Measurements from ENCODE around the gene PSMC3. TPM values are rescaled to one million over a fixed set of nuclear protein-coding genes. Genes with fewer than 3 reads are reported as not detected.

The PSMC3 gene
- total and polyA plus RNA-seq, 10 donors: 59.7 to 105 (median 71.7) TPM

GRCh38 chr11:47406896-47407745 lies 19.1 kb downstream of the PSMC3 start:
- DNase-seq: no peak
- no peaks in the 10 kb centered on the region for H3K9me3 ChIP-seq
- intact Hi-C loops (cut with DNase I; ENCODE audit: low total_unique reads): no loop called here
- WGBS, 5 donors: 41 to 56% (median 49%) methylated on average over 12 of the region's 12 CpGs
- TF ChIP-seq POLR2AphosphoS5 (IDR thresholded peaks at IDR 0.05) (peak in 1 of 3 donors; percentile 59), POLR2A (IDR thresholded peaks at IDR 0.05) (no peak)
- TF ChIP-seq, protein P1, sequence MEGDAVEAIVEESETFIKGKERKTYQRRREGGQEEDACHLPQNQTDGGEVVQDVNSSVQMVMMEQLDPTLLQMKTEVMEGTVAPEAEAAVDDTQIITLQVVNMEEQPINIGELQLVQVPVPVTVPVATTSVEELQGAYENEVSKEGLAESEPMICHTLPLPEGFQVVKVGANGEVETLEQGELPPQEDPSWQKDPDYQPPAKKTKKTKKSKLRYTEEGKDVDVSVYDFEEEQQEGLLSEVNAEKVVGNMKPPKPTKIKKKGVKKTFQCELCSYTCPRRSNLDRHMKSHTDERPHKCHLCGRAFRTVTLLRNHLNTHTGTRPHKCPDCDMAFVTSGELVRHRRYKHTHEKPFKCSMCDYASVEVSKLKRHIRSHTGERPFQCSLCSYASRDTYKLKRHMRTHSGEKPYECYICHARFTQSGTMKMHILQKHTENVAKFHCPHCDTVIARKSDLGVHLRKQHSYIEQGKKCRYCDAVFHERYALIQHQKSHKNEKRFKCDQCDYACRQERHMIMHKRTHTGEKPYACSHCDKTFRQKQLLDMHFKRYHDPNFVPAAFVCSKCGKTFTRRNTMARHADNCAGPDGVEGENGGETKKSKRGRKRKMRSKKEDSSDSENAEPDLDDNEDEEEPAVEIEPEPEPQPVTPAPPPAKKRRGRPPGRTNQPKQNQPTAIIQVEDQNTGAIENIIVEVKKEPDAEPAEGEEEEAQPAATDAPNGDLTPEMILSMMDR (IDR thresholded peaks at IDR 0.05 in 8 of 11, conservative IDR thresholded peaks at IDR 0.05 in 3 of 11): peak in 1 of 11 experiments; percentile 11
- peaks cover 0 to 20% (median 2%) of the 10 kb centered on the region in 6 donors for H3K36me3 ChIP-seq
- H3K4me3 ChIP-seq: peak overlapping the region; percentile 38 to 84 (median 54)
- H3K27me3 ChIP-seq (replicated peaks in 1 of 7): no peaks in the 10 kb centered on the region
- peaks cover 19 to 71% (median 45%) of the 10 kb centered on the region in 6 donors for H3K4me1 ChIP-seq
- H3K27ac ChIP-seq: peak overlapping the region; percentile 88 to 96 (median 94)

- Histone ChIP-seq H3K27ac (peak overlapping the region in 3 of 8 donors; percentile 15 to 53 (median 45)), H3K4me3 (no peak overlapping the region), H3K36me3 (no peaks in the 10 kb centered on the region), H3K4me1 (peaks cover 27 to 68% (median 47%) of the 10 kb centered on the region in 6 donors), H3K9me3 (no peaks in the 10 kb centered on the region), H3K27me3 (replicated peaks in 1 of 7) (no peaks in the 10 kb centered on the region)
- intact Hi-C loops (cut with DNase I; ENCODE audit: low total_unique reads): no loop called here
- 63 to 82% (median 74%) methylated on average over 3 of the region's 3 CpGs for WGBS, 5 donors
- peak; percentile 28 for DNase-seq
- TF ChIP-seq POLR2AphosphoS5 (IDR thresholded peaks at IDR 0.05) (no peak), POLR2A (IDR thresholded peaks at IDR 0.05) (no peak)
- TF ChIP-seq, protein P1 (IDR thresholded peaks at IDR 0.05 in 8 of 11, conservative IDR thresholded peaks at IDR 0.05 in 3 of 11): no peak
Measured at GRCh38 chr11:47403571-47403970, 22.7 kb downstream of the PSMC3 start.

- no peaks in the 10 kb centered on the region for H3K36me3 ChIP-seq
- TF ChIP-seq POLR2A (IDR thresholded peaks at IDR 0.05) (no peak), POLR2AphosphoS5 (IDR thresholded peaks at IDR 0.05) (no peak)
- TF ChIP-seq, protein P1 (IDR thresholded peaks at IDR 0.05 in 8 of 11, conservative IDR thresholded peaks at IDR 0.05 in 3 of 11): no peak
- H3K4me3 ChIP-seq: no peak overlapping the region
- intact Hi-C loops (cut with DNase I; ENCODE audit: low total_unique reads): no loop called here
- peaks cover 27 to 72% (median 50%) of the 10 kb centered on the region in 6 donors for H3K4me1 ChIP-seq
- peak; percentile 75 for DNase-seq
- WGBS, 5 donors: 41 to 80% (median 50%) methylated on average over 4 of the region's 4 CpGs
- no peaks in the 10 kb centered on the region for H3K9me3 ChIP-seq
- peak overlapping the region in 3 of 8 donors; percentile 15 to 53 (median 45) for H3K27ac ChIP-seq
- no peaks in the 10 kb centered on the region for H3K27me3 ChIP-seq (replicated peaks in 1 of 7)
Measured at GRCh38 chr11:47403135-47403534, 23.1 kb downstream of the PSMC3 start.

DNA sequence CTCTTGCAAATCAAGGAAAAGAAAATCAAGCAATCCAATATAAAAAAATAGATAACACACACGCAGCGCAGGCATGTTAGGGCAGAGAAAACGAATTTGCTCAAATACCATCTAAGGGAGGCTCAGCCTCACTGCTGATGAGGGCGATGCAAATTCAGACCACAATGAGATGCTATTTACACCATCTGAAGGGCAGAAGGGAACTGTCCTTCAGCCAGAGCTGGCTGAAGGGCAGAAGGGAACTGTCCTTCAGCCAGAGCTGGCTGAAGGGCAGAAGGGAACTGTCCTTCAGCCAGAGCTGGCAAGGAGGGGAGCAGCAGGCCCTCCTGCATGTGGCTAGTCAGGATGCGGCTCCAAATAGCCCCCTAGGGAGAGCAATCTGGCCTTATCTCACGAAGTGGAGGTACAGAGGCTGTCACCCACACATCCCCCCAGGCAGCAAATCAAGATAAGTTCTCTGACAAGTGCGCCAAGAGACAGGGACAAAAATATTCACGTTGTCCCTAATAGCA lies 25.4 kb downstream of the PSMC3 start:
- H3K36me3 ChIP-seq: no peaks in the 10 kb centered on the region
- H3K9me3 ChIP-seq: no peaks in the 10 kb centered on the region
- peaks cover 17 to 70% (median 41%) of the 10 kb centered on the region in 6 donors for H3K4me1 ChIP-seq
- H3K27me3 ChIP-seq (replicated peaks in 1 of 7): no peaks in the 10 kb centered on the region
- peak; percentile 80 for DNase-seq
- H3K4me3 ChIP-seq: peak overlapping the region in 6 of 8 donors; percentile 43 to 80 (median 48)
- intact Hi-C loops (cut with DNase I; ENCODE audit: low total_unique reads): no loop called here
- TF ChIP-seq POLR2AphosphoS5 (IDR thresholded peaks at IDR 0.05) (peak; percentile 18 to 73 (median 68)), POLR2A (IDR thresholded peaks at IDR 0.05) (peak in 1 of 3 donors; percentile 14)
- TF ChIP-seq, protein P1 (IDR thresholded peaks at IDR 0.05 in 8 of 11, conservative IDR thresholded peaks at IDR 0.05 in 3 of 11): no peak
- peak overlapping the region; percentile 84 to 97 (median 95) for H3K27ac ChIP-seq
- WGBS, 5 donors: 18 to 28% (median 24%) methylated on average over 8 of the region's 8 CpGs

Measured in spleen (tissue), 11 donors.